Stimulated activated memory B cell treated with anti-CD40 and anti-IgM and Interleukin-4, amounts not matched to agents 10 μg/mL and 1 μg/mL and 100 μg/mL, for 72 hours (primary cell): ENCODE measurements around the gene SENP3.

Source experiments
- ATAC-seq: fragments of 150-1000 bp; cut with Tn5 transposase; 2 replicates; pipeline ENCODE4 v1.10.0; 2021
- H3K27ac Mint-ChIP-seq: one replicate; pipeline ENCODE4 v1.8.0; 2022; ENCODE audit warnings: mild to moderate bottlenecking, mixed read lengths
- H3K27me3 Mint-ChIP-seq: one replicate; pipeline ENCODE4 v1.8.0; 2022; ENCODE audit warnings: mixed read lengths
- H3K36me3 Mint-ChIP-seq: one replicate; pipeline ENCODE4 v1.8.0; 2022; ENCODE audit warnings: mixed read lengths
- H3K4me1 Mint-ChIP-seq: one replicate; pipeline ENCODE4 v1.8.0; 2022; ENCODE audit warnings: mixed read lengths
- H3K4me3 Mint-ChIP-seq: one replicate; pipeline ENCODE4 v1.8.0; 2022; ENCODE audit warnings: mild to moderate bottlenecking, moderate library complexity, mixed read lengths
- H3K9me3 Mint-ChIP-seq: one replicate; pipeline ENCODE4 v1.8.0; 2022; ENCODE audit warnings: mixed read lengths

The SENP3 gene

GRCh38 chr17:7562208-7562605, 488 bp downstream of the SENP3 start:
- Mint-ChIP-seq H3K4me3 (peak overlapping the region; percentile 89), H3K9me3 (no peaks in the 10 kb centered on the region), H3K36me3 (peaks cover 26% of the 10 kb centered on the region), H3K27ac (peak overlapping the region; percentile 98), H3K27me3 (no peaks in the 10 kb centered on the region), H3K4me1 (peaks cover 64% of the 10 kb centered on the region)
- no peak for ATAC-seq

DNA sequence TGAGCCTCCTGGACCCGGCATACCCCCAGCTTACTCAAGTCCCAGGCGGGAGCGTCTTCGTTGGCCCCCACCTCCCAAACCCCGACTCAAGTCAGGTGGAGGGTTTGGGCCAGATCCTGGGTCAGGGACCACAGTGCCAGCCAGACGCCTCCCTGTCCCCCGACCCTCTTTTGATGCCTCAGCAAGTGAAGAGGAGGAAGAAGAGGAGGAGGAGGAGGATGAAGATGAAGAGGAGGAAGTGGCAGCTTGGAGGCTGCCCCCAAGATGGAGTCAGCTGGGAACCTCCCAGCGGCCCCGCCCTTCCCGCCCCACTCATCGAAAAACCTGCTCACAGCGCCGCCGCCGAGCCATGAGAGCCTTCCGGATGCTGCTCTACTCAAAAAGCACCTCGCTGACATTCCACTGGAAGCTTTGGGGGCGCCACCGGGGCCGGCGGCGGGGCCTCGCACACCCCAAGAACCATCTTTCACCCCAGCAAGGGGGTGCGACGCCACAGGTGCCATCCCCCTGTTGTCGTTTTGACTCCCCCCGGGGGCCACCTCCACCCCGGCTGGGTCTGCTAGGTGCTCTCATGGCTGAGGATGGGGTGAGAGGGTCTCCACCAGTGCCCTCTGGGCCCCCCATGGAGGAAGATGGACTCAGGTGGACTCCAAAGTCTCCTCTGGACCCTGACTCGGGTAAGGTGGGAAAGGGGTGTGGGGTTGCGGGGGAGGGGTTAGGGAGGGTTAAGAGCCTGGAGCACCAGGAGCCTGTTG, 1.6 kb downstream of the SENP3 start:
- no peaks in the 10 kb centered on the region for H3K9me3 Mint-ChIP-seq
- peak overlapping the region; percentile 89 for H3K4me3 Mint-ChIP-seq
- no peak for ATAC-seq
- peaks cover 59% of the 10 kb centered on the region for H3K4me1 Mint-ChIP-seq
- H3K27ac Mint-ChIP-seq, result peak overlapping the region; percentile 98
- no peaks in the 10 kb centered on the region for H3K27me3 Mint-ChIP-seq
- peaks cover 32% of the 10 kb centered on the region for H3K36me3 Mint-ChIP-seq

DNA sequence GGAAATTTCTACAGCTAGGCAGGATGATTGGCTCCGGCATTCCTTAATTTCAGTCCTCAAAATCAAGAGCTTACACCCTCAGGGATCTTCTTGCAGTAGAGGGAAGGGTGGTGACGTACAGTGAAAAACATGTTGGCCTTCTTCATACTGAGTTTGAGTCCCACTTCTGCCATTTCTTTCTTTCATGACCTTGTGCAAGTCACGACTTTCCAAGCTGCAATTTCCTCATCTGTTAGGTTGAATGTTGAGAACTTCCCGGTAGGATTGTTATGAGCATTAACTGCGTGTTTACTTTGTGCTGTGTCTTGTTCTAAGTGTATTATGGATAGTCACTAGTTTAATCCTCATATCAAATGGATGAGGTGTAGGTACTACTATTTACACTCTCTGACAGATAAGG, 7.9 kb downstream of the SENP3 start:
- H3K27me3 Mint-ChIP-seq, result no peaks in the 10 kb centered on the region
- H3K9me3 Mint-ChIP-seq, result no peaks in the 10 kb centered on the region
- peaks cover 40% of the 10 kb centered on the region for H3K4me1 Mint-ChIP-seq
- peaks cover 74% of the 10 kb centered on the region for H3K36me3 Mint-ChIP-seq
- no peak for ATAC-seq
- no peak overlapping the region for H3K4me3 Mint-ChIP-seq
- no peak overlapping the region for H3K27ac Mint-ChIP-seq

GRCh38 chr17:7570351-7570750, 8.6 kb downstream of the SENP3 start:
- H3K27me3 Mint-ChIP-seq, result no peaks in the 10 kb centered on the region
- H3K36me3 Mint-ChIP-seq, result peaks cover 74% of the 10 kb centered on the region
- peak overlapping the region; percentile 9 for H3K4me3 Mint-ChIP-seq
- no peaks in the 10 kb centered on the region for H3K9me3 Mint-ChIP-seq
- no peak overlapping the region for H3K27ac Mint-ChIP-seq
- ATAC-seq, result no peak
- H3K4me1 Mint-ChIP-seq, result peaks cover 42% of the 10 kb centered on the region

DNA sequence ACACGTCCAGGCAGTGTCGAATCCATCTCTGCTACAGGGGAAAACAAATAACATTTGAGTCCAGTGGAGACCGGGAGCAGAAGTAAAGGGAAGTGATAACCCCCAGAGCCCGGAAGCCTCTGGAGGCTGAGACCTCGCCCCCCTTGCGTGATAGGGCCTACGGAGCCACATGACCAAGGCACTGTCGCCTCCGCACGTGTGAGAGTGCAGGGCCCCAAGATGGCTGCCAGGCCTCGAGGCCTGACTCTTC, 10.5 kb downstream of the SENP3 start:
- peaks cover 75% of the 10 kb centered on the region for H3K36me3 Mint-ChIP-seq
- no peak for ATAC-seq

DNA sequence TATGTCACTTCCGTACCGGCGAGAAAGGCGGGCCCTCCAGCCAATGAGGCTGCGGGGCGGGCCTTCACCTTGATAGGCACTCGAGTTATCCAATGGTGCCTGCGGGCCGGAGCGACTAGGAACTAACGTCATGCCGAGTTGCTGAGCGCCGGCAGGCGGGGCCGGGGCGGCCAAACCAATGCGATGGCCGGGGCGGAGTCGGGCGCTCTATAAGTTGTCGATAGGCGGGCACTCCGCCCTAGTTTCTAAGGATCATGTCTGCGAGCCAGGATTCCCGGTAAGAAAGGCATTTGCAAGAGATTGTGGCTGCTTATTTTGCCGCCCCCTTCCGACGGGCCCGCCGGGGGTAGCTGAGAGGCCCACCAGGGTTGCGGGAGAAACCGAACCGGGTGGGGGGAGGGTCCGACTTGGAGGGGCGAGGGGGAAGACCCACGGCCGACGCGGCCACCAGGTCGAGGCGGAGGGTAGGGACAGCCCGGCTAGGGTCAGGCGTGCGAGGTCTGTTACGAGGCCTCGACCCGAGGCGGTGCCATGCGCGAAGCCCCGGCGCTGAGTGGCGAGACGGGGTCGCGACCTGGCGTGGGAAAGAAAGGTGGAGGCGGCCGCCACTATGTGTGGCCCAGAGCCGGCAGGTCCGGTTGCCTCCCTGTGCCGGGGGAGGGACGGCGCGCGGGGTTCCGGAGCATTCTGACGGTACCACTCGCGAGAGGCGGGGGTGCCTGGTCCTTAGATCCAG, 11.0 kb downstream of the SENP3 start:
- Mint-ChIP-seq H3K9me3 (no peaks in the 10 kb centered on the region), H3K4me3 (peak overlapping the region; percentile 93), H3K27ac (peak overlapping the region; percentile 99), H3K4me1 (peaks cover 55% of the 10 kb centered on the region), H3K36me3 (peaks cover 75% of the 10 kb centered on the region), H3K27me3 (no peaks in the 10 kb centered on the region)
- peak; percentile 97 for ATAC-seq

More for the DNA sequence above, 10.5 kb downstream of the SENP3 start:
- Mint-ChIP-seq H3K9me3 (no peaks in the 10 kb centered on the region), H3K27me3 (no peaks in the 10 kb centered on the region), H3K4me3 (peak overlapping the region; percentile 93), H3K4me1 (peaks cover 55% of the 10 kb centered on the region), H3K27ac (peak overlapping the region; percentile 99)

DNA sequence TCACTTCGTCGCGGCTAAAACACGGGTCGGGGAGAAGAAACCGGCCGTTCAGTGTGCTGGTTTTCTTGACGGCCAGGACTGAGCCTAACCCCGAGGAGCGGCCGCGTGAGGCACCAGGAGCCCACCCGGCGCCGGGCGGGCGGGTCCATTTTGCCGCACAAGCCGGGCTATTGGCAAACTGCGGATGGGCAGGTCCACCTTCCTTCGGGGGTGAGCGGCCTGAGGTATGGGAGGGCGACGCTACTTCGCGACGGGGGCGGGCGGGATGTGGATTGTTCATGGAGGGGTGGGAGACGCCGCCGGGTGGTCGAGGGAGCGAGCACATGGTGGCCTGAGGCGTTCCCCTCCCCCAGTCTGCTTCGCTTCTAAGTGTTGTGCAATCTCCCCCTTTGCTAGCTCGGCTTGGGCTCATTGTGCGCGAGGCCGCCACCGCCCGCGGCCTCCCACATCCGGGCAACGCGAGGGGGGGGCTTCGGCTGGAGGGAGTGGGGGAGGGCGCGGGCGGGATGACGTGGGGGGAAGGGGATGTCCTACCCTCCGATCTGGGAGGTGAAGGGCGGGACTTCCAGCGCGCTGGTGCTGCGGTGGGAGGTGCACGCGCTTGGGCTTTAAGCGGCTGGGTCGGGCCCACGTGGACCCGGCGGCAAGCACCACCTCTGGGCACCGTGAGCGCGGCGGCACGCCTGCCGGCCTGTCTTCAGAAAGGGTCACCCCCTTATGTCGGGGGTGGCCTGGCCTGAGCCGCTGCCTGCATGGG, 11.8 kb downstream of the SENP3 start:
- H3K27me3 Mint-ChIP-seq, result no peaks in the 10 kb centered on the region
- peaks cover 80% of the 10 kb centered on the region for H3K36me3 Mint-ChIP-seq
- peak; percentile 65 for ATAC-seq
- no peaks in the 10 kb centered on the region for H3K9me3 Mint-ChIP-seq
- H3K27ac Mint-ChIP-seq, result peak overlapping the region; percentile 99
- peaks cover 62% of the 10 kb centered on the region for H3K4me1 Mint-ChIP-seq
- H3K4me3 Mint-ChIP-seq, result peak overlapping the region; percentile 93

DNA sequence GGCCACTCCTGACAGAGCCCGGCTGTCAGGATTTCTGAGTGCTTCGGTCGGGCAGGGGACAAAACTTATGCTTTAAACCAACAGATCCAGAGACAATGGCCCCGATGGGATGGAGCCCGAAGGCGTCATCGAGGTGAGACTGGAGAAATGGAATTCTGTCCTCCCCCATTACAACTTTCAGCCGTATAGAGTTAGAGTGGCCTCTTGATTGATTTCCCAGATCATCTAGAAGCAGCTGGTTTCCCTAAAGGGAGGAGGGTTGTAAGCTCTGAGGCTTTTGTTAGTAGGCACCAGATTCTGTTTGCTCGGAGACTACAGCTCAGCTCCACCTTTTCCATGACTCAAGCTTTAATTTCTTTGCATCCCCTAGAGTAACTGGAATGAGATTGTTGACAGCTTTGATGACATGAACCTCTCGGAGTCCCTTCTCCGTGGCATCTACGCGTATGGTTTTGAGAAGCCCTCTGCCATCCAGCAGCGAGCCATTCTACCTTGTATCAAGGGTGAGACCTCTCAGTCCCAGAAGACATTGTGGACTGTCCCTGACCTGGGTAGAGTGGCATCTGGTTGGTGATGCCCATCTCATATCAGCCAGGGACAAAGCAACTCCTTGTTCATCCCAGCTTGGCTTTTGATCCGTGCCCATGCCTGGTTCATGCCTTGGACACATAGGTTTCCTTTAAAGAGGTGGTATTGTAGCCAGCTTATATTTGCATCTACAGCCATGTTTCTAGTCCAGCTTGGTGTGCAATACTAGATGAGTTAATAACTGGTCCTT, 12.6 kb downstream of the SENP3 start:
- ATAC-seq, result no peak
- no peaks in the 10 kb centered on the region for H3K27me3 Mint-ChIP-seq
- no peaks in the 10 kb centered on the region for H3K9me3 Mint-ChIP-seq
- peaks cover 70% of the 10 kb centered on the region for H3K4me1 Mint-ChIP-seq
- H3K27ac Mint-ChIP-seq, result peak overlapping the region; percentile 99
- peak overlapping the region; percentile 93 for H3K4me3 Mint-ChIP-seq
- H3K36me3 Mint-ChIP-seq, result peaks cover 81% of the 10 kb centered on the region

GRCh38 chr17:7575481-7575883, 13.8 kb downstream of the SENP3 start:
- Mint-ChIP-seq H3K27ac (no peak overlapping the region), H3K36me3 (peaks cover 72% of the 10 kb centered on the region)

GRCh38 chr17:7575959-7576358, 14.2 kb downstream of the SENP3 start:
- Mint-ChIP-seq H3K27ac (no peak overlapping the region), H3K36me3 (peaks cover 72% of the 10 kb centered on the region), H3K4me3 (no peak overlapping the region), H3K27me3 (no peaks in the 10 kb centered on the region), H3K4me1 (peaks cover 78% of the 10 kb centered on the region), H3K9me3 (no peaks in the 10 kb centered on the region)
- ATAC-seq, result no peak

More at GRCh38 chr17:7575481-7575883, 13.8 kb downstream of the SENP3 start:
- Mint-ChIP-seq H3K27me3 (no peaks in the 10 kb centered on the region), H3K9me3 (no peaks in the 10 kb centered on the region), H3K4me3 (peak overlapping the region; percentile 93), H3K4me1 (peaks cover 78% of the 10 kb centered on the region)
- ATAC-seq, result no peak

DNA sequence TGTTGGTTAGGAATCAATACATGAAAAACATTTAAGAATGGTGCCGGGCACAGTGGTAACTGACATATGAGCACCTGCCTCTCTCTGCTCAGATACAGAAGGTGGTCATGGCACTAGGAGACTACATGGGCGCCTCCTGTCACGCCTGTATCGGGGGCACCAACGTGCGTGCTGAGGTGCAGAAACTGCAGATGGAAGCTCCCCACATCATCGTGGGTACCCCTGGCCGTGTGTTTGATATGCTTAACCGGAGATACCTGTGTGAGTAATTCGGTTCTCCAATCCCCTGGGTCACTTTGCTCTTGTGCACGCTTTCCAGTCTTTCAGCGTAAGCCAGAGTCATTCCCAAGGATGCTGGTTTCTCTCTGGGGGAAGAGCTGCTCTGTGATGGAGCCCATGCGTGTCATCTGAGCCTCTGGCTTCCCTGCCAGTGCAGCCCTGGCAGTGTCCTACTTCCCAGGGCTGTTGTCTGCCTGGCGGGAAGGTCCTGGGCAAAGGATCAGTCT, 14.8 kb downstream of the SENP3 start:
- Mint-ChIP-seq H3K9me3 (no peaks in the 10 kb centered on the region), H3K27me3 (no peaks in the 10 kb centered on the region), H3K4me3 (no peak overlapping the region), H3K4me1 (peaks cover 78% of the 10 kb centered on the region), H3K27ac (peak overlapping the region; percentile 41), H3K36me3 (peaks cover 72% of the 10 kb centered on the region)
- no peak for ATAC-seq

DNA sequence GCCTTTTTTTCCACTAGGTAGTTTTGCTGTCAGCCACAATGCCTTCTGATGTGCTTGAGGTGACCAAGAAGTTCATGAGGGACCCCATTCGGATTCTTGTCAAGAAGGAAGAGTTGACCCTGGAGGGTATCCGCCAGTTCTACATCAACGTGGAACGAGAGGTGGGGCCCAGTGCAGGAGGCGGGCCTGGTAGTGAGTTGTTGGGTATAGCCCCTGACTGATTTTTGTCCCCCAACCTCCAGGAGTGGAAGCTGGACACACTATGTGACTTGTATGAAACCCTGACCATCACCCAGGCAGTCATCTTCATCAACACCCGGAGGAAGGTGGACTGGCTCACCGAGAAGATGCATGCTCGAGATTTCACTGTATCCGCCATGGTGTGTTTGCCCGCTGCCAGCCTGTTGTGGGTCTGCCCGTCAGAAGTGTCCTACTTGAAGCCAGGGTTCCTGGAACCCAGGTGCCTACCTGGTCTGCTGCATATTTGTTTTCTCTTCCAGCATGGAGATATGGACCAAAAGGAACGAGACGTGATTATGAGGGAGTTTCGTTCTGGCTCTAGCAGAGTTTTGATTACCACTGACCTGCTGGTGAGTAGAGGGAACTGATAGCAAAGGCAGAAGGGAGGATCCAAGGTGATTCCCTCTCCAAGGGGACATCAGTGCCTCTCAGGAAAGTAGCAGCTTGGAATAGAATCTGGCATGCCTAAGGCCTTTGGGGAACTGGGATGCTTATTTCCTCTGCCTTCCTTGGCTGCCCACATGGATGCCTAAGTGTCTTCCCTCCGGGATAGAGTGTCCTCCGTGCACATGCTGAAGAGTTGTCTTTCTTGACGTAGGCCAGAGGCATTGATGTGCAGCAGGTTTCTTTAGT, 15.8 kb downstream of the SENP3 start:
- Mint-ChIP-seq H3K4me3 (no peak overlapping the region), H3K9me3 (no peaks in the 10 kb centered on the region), H3K27me3 (no peaks in the 10 kb centered on the region), H3K27ac (peak overlapping the region; percentile 41), H3K36me3 (peaks cover 69% of the 10 kb centered on the region), H3K4me1 (peaks cover 81% of the 10 kb centered on the region)
- no peak for ATAC-seq

DNA sequence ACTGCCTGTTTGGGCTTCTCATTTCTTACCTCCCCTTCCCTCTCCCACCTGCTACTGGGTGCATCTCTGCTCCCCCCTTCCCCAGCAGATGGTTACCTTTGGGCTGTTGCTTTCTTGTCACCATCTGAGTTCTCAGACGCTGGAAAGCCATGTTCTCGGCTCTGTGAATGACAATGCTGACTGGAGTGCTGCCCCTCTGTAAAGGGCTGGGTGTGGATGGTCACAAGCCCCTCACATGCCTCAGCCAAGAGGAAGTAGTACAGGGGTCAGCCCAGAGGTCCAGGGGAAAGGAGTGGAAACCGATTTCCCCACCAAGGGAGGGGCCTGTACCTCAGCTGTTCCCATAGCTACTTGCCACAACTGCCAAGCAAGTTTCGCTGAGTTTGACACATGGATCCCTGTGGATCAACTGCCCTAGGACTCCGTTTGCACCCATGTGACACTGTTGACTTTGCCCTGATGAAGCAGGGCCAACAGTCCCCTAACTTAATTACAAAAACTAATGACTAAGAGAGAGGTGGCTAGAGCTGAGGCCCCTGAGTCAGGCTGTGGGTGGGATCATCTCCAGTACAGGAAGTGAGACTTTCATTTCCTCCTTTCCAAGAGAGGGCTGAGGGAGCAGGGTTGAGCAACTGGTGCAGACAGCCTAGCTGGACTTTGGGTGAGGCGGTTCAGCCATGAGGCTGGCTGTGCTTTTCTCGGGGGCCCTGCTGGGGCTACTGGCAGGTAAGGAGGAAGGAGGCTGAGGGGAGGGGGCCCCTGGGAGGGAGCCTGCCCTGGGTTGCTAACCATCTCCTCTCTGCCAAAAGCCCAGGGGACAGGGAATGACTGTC, 17.5 kb downstream of the SENP3 start, which contains the start of gene CD68:
Gene CD68 (plus strand): TSS at position 638 of the 833 bp plus-strand sequence. CDS start 40 bp downstream, at position 678.
- peaks cover 59% of the 10 kb centered on the region for H3K36me3 Mint-ChIP-seq
- H3K27me3 Mint-ChIP-seq, result no peaks in the 10 kb centered on the region
- H3K4me1 Mint-ChIP-seq, result peaks cover 78% of the 10 kb centered on the region
- H3K9me3 Mint-ChIP-seq, result no peaks in the 10 kb centered on the region
- H3K27ac Mint-ChIP-seq, result peak within 1 kb of the TSS; percentile 96
- peak within 1 kb of the TSS; percentile 57 for H3K4me3 Mint-ChIP-seq
- ATAC-seq, result peak; percentile 87
